HepG2 (cell line): ENCODE results near the gene MRPS31. TPM values are rescaled to one million over a fixed set of nuclear protein-coding genes. Genes with fewer than 3 reads are reported as not detected.

Experiments
- ATAC-seq: fragments of 200-7000 bp; cut with Tn5 transposase; 3 replicates; pipeline ENCODE4 v1.9.1; 2020; ENCODE audit warnings: mild to moderate bottlenecking, moderate library complexity
- BruUV-seq: library from RNA; stranded (reverse); fragments of 400-500 nt; replicated peaks from 2 replicates; lab custom pipeline; 2021; lab: Mats Ljungman, UMichigan
- CTCF ChIA-PET: fragments of 300-600 bp; formaldehyde crosslinking; extraction: SDS; loops from one replicate; lab custom pipeline; 2021; ENCODE audit warnings: low total read pairs, inconsistent platforms, low intra/inter-chr PET ratio; lab: Yijun Ruan, JAX
- POLR2A ChIA-PET: fragments of 350-600 bp; sonication (Branson Sonifier 250); formaldehyde crosslinking; loops from one replicate; lab custom pipeline; 2020; ENCODE audit warnings: antibody characterized with exemption, inconsistent platforms; lab: Yijun Ruan, JAX
- DNase-seq: peaks from one replicate; pipeline ENCODE4 v3.0.0-alpha.2; 2015; ENCODE audit warnings: low spot score
- FAIRE-seq: peaks from 3 replicates; lab custom pipeline; 2011; peaks lifted over from hg19 to GRCh38; lab: Jason Lieb, UNC
- H2AFZ ChIP-seq: one replicate; pipeline ENCODE4 v1.6.1; 2011; ENCODE audit warnings: low read length, inconsistent platforms
- H3K27ac ChIP-seq: fragments of 300-600 bp; 3 replicates; pipeline ENCODE4 v1.8.0; 2011; ENCODE audit warnings: mixed run types, mild to moderate bottlenecking, mixed read lengths, low read length, inconsistent platforms; ENCODE audit not compliant: insufficient read depth; ENCODE audit errors: extremely low read length
- H3K27me3 ChIP-seq, 2 experiments: fragments of 200-600 bp in 1 of 2; 2 replicates in 1 of 2; 3 replicates in 1 of 2; pipeline versions ENCODE4 v1.6.0 to v1.8.0; 2011; ENCODE audit warnings: low read length in 2 of 2, mild to moderate bottlenecking in 2 of 2, moderate library complexity in 2 of 2, inconsistent platforms in 1 of 2; ENCODE audit not compliant: insufficient read depth in 2 of 2, control insufficient read depth in 1 of 2
- H3K36me3 ChIP-seq, 2 experiments: fragments of 200-600 bp in 1 of 2; replicated peaks in 1 of 2; 2 replicates in 1 of 2; 3 replicates in 1 of 2; pipeline versions ENCODE4 v1.5.1 to v1.8.0; 2011; ENCODE audit warnings: low read length in 2 of 2, inconsistent platforms in 1 of 2; ENCODE audit not compliant: insufficient read depth in 2 of 2, control insufficient read depth in 1 of 2
- H3K4me1 ChIP-seq: 2 replicates; pipeline ENCODE4 v1.5.1; 2012; ENCODE audit warnings: low read length, inconsistent platforms; ENCODE audit not compliant: insufficient read depth
- H3K4me2 ChIP-seq: 2 replicates; pipeline ENCODE4 v1.6.0; 2011; ENCODE audit warnings: low read depth, low read length, inconsistent platforms
- H3K4me3 ChIP-seq, 3 experiments: fragments of 200-600 bp in 1 of 3; sonication (generic), shearing (Covaris generic) in 1 of 3; replicated peaks in 1 of 3; 2 replicates each; pipeline ENCODE4 v1.5.1; 2011 to 2016; ENCODE audit warnings: low read length in 3 of 3, inconsistent platforms in 2 of 3, low read depth in 2 of 3, mild to moderate bottlenecking in 2 of 3, control low read depth in 1 of 3, mixed read lengths in 1 of 3; ENCODE audit not compliant: insufficient read depth in 1 of 3
- H3K79me2 ChIP-seq: one replicate; pipeline ENCODE4 v1.6.1; 2011; ENCODE audit warnings: low read length, inconsistent platforms; ENCODE audit not compliant: insufficient read depth
- H3K9ac ChIP-seq: 2 replicates; pipeline ENCODE4 v1.6.0; 2011; ENCODE audit warnings: mild to moderate bottlenecking, low read depth, low read length, inconsistent platforms; ENCODE audit not compliant: insufficient read depth
- H3K9me3 ChIP-seq: 2 replicates; pipeline ENCODE4 v1.5.1; 2012; ENCODE audit warnings: mild to moderate bottlenecking, low read length
- H4K20me1 ChIP-seq: 2 replicates; pipeline ENCODE4 v1.6.0; 2011; ENCODE audit warnings: inconsistent platforms, mild to moderate bottlenecking, low read length, moderate library complexity; ENCODE audit not compliant: insufficient read depth
- BRF2 ChIP-seq: sonication (generic); formaldehyde crosslinking; IDR thresholded peaks from 2 replicates; pipeline ENCODE4 v1.8.1; 2022; ENCODE audit warnings: mild to moderate bottlenecking, missing genetic modification reagents
- FOXP1 ChIP-seq, 2 experiments: fragments of 450-650 bp in 1 of 2; IDR thresholded peaks; 2 replicates each; pipeline ENCODE4 v1.6.1; 2017 to 2018; ENCODE audit warnings: antibody characterized with exemption in 1 of 2
- IKZF5 ChIP-seq: IDR thresholded peaks from 2 replicates; pipeline ENCODE4 v1.6.1; 2018; ENCODE audit warnings: missing genetic modification reagents, mild to moderate bottlenecking, missing compliant biosample characterization
- MTF2 ChIP-seq: sonication (generic); formaldehyde crosslinking; IDR thresholded peaks from 2 replicates; pipeline ENCODE4 v1.5.0; 2020; ENCODE audit warnings: missing genetic modification reagents, borderline replicate concordance
- PBX2 ChIP-seq: IDR thresholded peaks from 2 replicates; pipeline ENCODE4 v1.6.1; 2016; ENCODE audit warnings: control low read depth
- REST ChIP-seq, 2 experiments: IDR thresholded peaks; 2 replicates each; pipeline ENCODE4 v1.6.1; 2011 to 2012; ENCODE audit warnings: low read length in 2 of 2, borderline replicate concordance in 1 of 2, low read depth in 1 of 2, mild to moderate bottlenecking in 1 of 2, moderate library complexity in 1 of 2
- ZBTB44 ChIP-seq: sonication (generic); formaldehyde crosslinking; IDR thresholded peaks from 2 replicates; pipeline ENCODE4 v1.4.0; 2020; ENCODE audit warnings: missing genetic modification reagents
- ZIK1 ChIP-seq: sonication (generic); formaldehyde crosslinking; IDR thresholded peaks from 2 replicates; pipeline ENCODE4 v1.5.0; 2020; ENCODE audit warnings: mild to moderate bottlenecking, low read depth, missing genetic modification reagents, borderline replicate concordance
- ZNF333 ChIP-seq: sonication (generic); formaldehyde crosslinking; IDR thresholded peaks from 2 replicates; pipeline ENCODE4 v1.4.0; 2020; ENCODE audit warnings: mild to moderate bottlenecking, missing genetic modification reagents, borderline replicate concordance
- WGBS: methylation state at CpG from one replicate; pipeline ENCODE4 v1.1.6; 2017; ENCODE audit warnings: low lambda C conversion rate; 5-methylcytosine and 5-hydroxymethylcytosine counted together
- in situ Hi-C: cut with HindIII; loops from 2 replicates; pipeline ENCODE4 v1.10.0; 2017; ENCODE audit warnings: low pct_unique_long_range_greater_than_20kb; ENCODE audit not compliant: extremely low pct_ligation_motif_present
- intact Hi-C: fragments of 100-400 bp; cut with micrococcal nuclease; formaldehyde crosslinking; loops from one replicate; pipeline ENCODE4 v1.10.0; 2022; ENCODE audit not compliant: unreplicated experiment
- polyA plus RNA-seq, 8 experiments: library from polyadenylated mRNA; depleted of rRNA in 3 of 8; stranded (reverse) in 7 of 8; unstranded in 1 of 8; fragments of >200 nt; fragmentation: Illumina TruSeq in 4 of 8; extraction: Trizol in 4 of 8; gene quantifications; 2 replicates each; pipeline versions ENCODE4 v1.2.1 to v1.2.3, GENCODE V29; 2011 to 2016; ENCODE audit warnings: low read depth in 4 of 8, missing spikeins in 1 of 8, mixed read lengths in 1 of 8; ENCODE audit not compliant: insufficient read depth in 1 of 8
- total RNA-seq, 5 experiments: library from RNA; depleted of rRNA; stranded (reverse); fragments of >200 nt; fragmentation: Illumina TruSeq; extraction: Trizol; gene quantifications; 2 replicates each; pipeline ENCODE4 v1.2.3, GENCODE V29; 2016; ENCODE audit warnings: low read depth in 1 of 5

MRPS31 gene
- total and polyA plus RNA-seq, 2 of the 13 experiments (the other 11 are each of a cell fraction or from before 2014, with no cell fraction given), result 23.7 to 34.1 TPM

- peaks cover 6 to 31% of the 10 kb centered on the region in 2 experiments for H3K36me3 ChIP-seq
- no peak for ATAC-seq
- H3K4me3 ChIP-seq, result no peak overlapping the region
- no peak overlapping the region for H3K4me2 ChIP-seq
- BruUV-seq, result no TSS peak
- no peak overlapping the region for H2AFZ ChIP-seq
- in situ Hi-C loops (no loop called here), intact Hi-C loops (no loop called here)
- no peaks in the 10 kb centered on the region for H3K79me2 ChIP-seq
- H3K4me1 ChIP-seq, result no peaks in the 10 kb centered on the region
- 93% methylated on average over 1 of the region's 1 CpG for WGBS
- no peaks in the 10 kb centered on the region for H4K20me1 ChIP-seq
- ChIA-PET CTCF (no interaction called here), POLR2A (no interaction called here)
- no peak for FAIRE-seq
- H3K9me3 ChIP-seq, result no peaks in the 10 kb centered on the region
- no peaks in the 10 kb centered on the region for H3K27me3 ChIP-seq
- DNase-seq, result no peak
- H3K9ac ChIP-seq, result no peak overlapping the region
- H3K27ac ChIP-seq, result no peak overlapping the region
- TF ChIP-seq ZNF333 (CRISPR knock-in tag) (no peak), REST (IDR thresholded peaks at IDR 0.05; ENCODE audit: borderline replicate concordance in 1 of 2, low read depth in 1 of 2, low read length in 2 of 2) (no peak), BRF2 (CRISPR knock-in tag) (no peak), IKZF5 (CRISPR knock-in tag) (no peak), ZBTB44 (CRISPR knock-in tag) (no peak), PBX2 (CRISPR knock-in tag) (no peak), ZIK1 (CRISPR knock-in tag) (no peak), MTF2 (no peak), FOXP1 (IDR thresholded peaks at IDR 0.05) (no peak), FOXP1 (CRISPR knock-in tag; IDR thresholded peaks at IDR 0.05) (no peak)
Observed at GRCh38 chr13:40756042-40756441, 14.9 kb downstream of the MRPS31 start.
